ENCODE measurements around the gene WWOX. TPM values are rescaled to one million over a fixed set of nuclear protein-coding genes. Genes with fewer than 3 reads are reported as not detected.

Gene WWOX
- total RNA-seq, 1 donor from 2014 or later = 28.2 TPM

- H3K27ac Mint-ChIP-seq = no peak overlapping the region
- peaks cover 18% of the 10 kb centered on the region for H3K4me1 Mint-ChIP-seq (ENCODE audit: unreplicated experiment)
- no peak for DNase-seq (ENCODE audit: extremely low spot score, unreplicated experiment)
Observed at GRCh38 chr16:78505544-78506366, 406.3 kb downstream of the WWOX start.

GRCh38 chr16:78506367-78507193 lies 407.1 kb downstream of the WWOX start:
- no peaks in the 10 kb centered on the region for H3K36me3 Mint-ChIP-seq
- DNase-seq (ENCODE audit: extremely low spot score, unreplicated experiment) = no peak
- H3K9me3 Mint-ChIP-seq = no peaks in the 10 kb centered on the region
- H3K4me1 Mint-ChIP-seq (ENCODE audit: unreplicated experiment) = peaks cover 18% of the 10 kb centered on the region
- TF ChIP-seq, protein P1, sequence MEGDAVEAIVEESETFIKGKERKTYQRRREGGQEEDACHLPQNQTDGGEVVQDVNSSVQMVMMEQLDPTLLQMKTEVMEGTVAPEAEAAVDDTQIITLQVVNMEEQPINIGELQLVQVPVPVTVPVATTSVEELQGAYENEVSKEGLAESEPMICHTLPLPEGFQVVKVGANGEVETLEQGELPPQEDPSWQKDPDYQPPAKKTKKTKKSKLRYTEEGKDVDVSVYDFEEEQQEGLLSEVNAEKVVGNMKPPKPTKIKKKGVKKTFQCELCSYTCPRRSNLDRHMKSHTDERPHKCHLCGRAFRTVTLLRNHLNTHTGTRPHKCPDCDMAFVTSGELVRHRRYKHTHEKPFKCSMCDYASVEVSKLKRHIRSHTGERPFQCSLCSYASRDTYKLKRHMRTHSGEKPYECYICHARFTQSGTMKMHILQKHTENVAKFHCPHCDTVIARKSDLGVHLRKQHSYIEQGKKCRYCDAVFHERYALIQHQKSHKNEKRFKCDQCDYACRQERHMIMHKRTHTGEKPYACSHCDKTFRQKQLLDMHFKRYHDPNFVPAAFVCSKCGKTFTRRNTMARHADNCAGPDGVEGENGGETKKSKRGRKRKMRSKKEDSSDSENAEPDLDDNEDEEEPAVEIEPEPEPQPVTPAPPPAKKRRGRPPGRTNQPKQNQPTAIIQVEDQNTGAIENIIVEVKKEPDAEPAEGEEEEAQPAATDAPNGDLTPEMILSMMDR (conservative IDR thresholded peaks at IDR 0.05) = no peak
- no peak overlapping the region for H3K27ac Mint-ChIP-seq
- H3K27me3 Mint-ChIP-seq = no peaks in the 10 kb centered on the region
- H3K4me3 Mint-ChIP-seq = no peak overlapping the region

More at GRCh38 chr16:78505544-78506366, 406.3 kb downstream of the WWOX start:
- Mint-ChIP-seq H3K9me3 (no peaks in the 10 kb centered on the region), H3K4me3 (no peak overlapping the region), H3K27me3 (no peaks in the 10 kb centered on the region), H3K36me3 (no peaks in the 10 kb centered on the region)
- TF ChIP-seq, protein P1 (conservative IDR thresholded peaks at IDR 0.05) = peak; percentile 28

GRCh38 chr16:78507576-78507975 lies 408.1 kb downstream of the WWOX start:
- no peaks in the 10 kb centered on the region for H3K9me3 Mint-ChIP-seq
- DNase-seq (ENCODE audit: extremely low spot score, unreplicated experiment) = no peak
- no peak overlapping the region for H3K4me3 Mint-ChIP-seq
- TF ChIP-seq, protein P1 (conservative IDR thresholded peaks at IDR 0.05) = no peak
- H3K36me3 Mint-ChIP-seq = no peaks in the 10 kb centered on the region
- peaks cover 18% of the 10 kb centered on the region for H3K4me1 Mint-ChIP-seq (ENCODE audit: unreplicated experiment)
- no peaks in the 10 kb centered on the region for H3K27me3 Mint-ChIP-seq
- H3K27ac Mint-ChIP-seq = no peak overlapping the region

- Mint-ChIP-seq H3K36me3 (no peaks in the 10 kb centered on the region), H3K9me3 (no peaks in the 10 kb centered on the region), H3K4me3 (no peak overlapping the region), H3K4me1 (ENCODE audit: unreplicated experiment) (peaks cover 6% of the 10 kb centered on the region), H3K27ac (no peak overlapping the region), H3K27me3 (no peaks in the 10 kb centered on the region)
- TF ChIP-seq, protein P1 (conservative IDR thresholded peaks at IDR 0.05) = no peak
- no peak for DNase-seq (ENCODE audit: extremely low spot score, unreplicated experiment)
Observed at GRCh38 chr16:78509965-78510364, 410.5 kb downstream of the WWOX start.

- no peaks in the 10 kb centered on the region for H3K36me3 Mint-ChIP-seq
- H3K4me3 Mint-ChIP-seq = no peak overlapping the region
- H3K4me1 Mint-ChIP-seq (ENCODE audit: unreplicated experiment) = peaks cover under 1% of the 10 kb centered on the region
- no peak for DNase-seq (ENCODE audit: extremely low spot score, unreplicated experiment)
- no peaks in the 10 kb centered on the region for H3K9me3 Mint-ChIP-seq
- TF ChIP-seq, protein P1 (conservative IDR thresholded peaks at IDR 0.05) = no peak
- H3K27me3 Mint-ChIP-seq = no peaks in the 10 kb centered on the region
- no peak overlapping the region for H3K27ac Mint-ChIP-seq
Observed at GRCh38 chr16:78510496-78510895, 411.0 kb downstream of the WWOX start.
